ENCODE data around the gene APOBEC3A.

- TF ChIP-seq CTCF (IDR thresholded peaks at IDR 0.05) (no peak), POLR2A (IDR thresholded peaks at IDR 0.05) (no peak)
Observed at GRCh38 chr22:38968801-38969200, 11.4 kb downstream of the APOBEC3A start.
